Measurements from ENCODE around the gene C2orf76. TPM values are rescaled to one million over a fixed set of nuclear protein-coding genes. Genes with fewer than 3 reads are reported as not detected.

The C2orf76 gene
- total and polyA plus RNA-seq, 2 experiments from 2014 or later: 5.8 to 21.6 TPM

- TF ChIP-seq ETS1 (IDR thresholded peaks at IDR 0.05) (no peak), POLR2AphosphoS5 (IDR thresholded peaks at IDR 0.05; ENCODE audit: low read depth) (no peak), REST (IDR thresholded peaks at IDR 0.05; ENCODE audit: unreplicated experiment) (no peak), EZH2 (IDR thresholded peaks at IDR 0.05; ENCODE audit: low read depth, unreplicated experiment) (no peak)
Measured at GRCh38 chr2:119341684-119342083, 24.9 kb downstream of the C2orf76 start (continued).

- Histone ChIP-seq H3K27ac (ENCODE audit: low read depth) (no peak overlapping the region), H4K20me1 (replicated peaks; ENCODE audit: insufficient read depth) (no peaks in the 10 kb centered on the region), H3K4me1 (ENCODE audit: insufficient read depth) (no peaks in the 10 kb centered on the region), H3K36me3 (ENCODE audit: insufficient read depth) (no peaks in the 10 kb centered on the region), H3K4me3 (no peak overlapping the region), H3K27me3 (ENCODE audit: insufficient read depth) (no peaks in the 10 kb centered on the region), H3K4me2 (no peak overlapping the region), H3F3A (replicated peaks; ENCODE audit: low read depth) (no peaks in the 10 kb centered on the region), H3K79me2 (replicated peaks; ENCODE audit: insufficient read depth) (no peaks in the 10 kb centered on the region), H2AFZ (no peak overlapping the region), H3K9me2 (ENCODE audit: insufficient read depth) (no peaks in the 10 kb centered on the region)
- peaks cover 3% of the 10 kb centered on the region for H3K27me3 Mint-ChIP-seq (ENCODE audit: insufficient read depth, low read depth, poor library complexity)
- H3K27ac Mint-ChIP-seq: no peak overlapping the region
- H3K9me3 Mint-ChIP-seq: no peaks in the 10 kb centered on the region
- no peak overlapping the region for H3K4me3 Mint-ChIP-seq
- DNase-seq (ENCODE audit: low spot score) (no peak), ATAC-seq (no peak)
- no peaks in the 10 kb centered on the region for H3K36me3 Mint-ChIP-seq (ENCODE audit: low read depth)
- H3K4me1 Mint-ChIP-seq: no peaks in the 10 kb centered on the region; the same call in 2 of the 3 replicates
- TF ChIP-seq JUNB (IDR thresholded peaks at IDR 0.05; ENCODE audit: unreplicated experiment): no peak
- TF ChIP-seq ZNF114 (CRISPR knock-in tag; IDR thresholded peaks at IDR 0.05): no peak
- no peak for TF ChIP-seq EZH2 (IDR thresholded peaks at IDR 0.05; ENCODE audit: low read depth, unreplicated experiment)
- no peak for TF ChIP-seq CREB1 (CRISPR knock-in tag; IDR thresholded peaks at IDR 0.05; ENCODE audit: low read depth)
- TF ChIP-seq ZNF331 (CRISPR knock-in tag; IDR thresholded peaks at IDR 0.05; ENCODE audit: low read depth): no peak
- no peak for TF ChIP-seq REST (IDR thresholded peaks at IDR 0.05; ENCODE audit: unreplicated experiment)
- TF ChIP-seq POLR2AphosphoS5 (IDR thresholded peaks at IDR 0.05; ENCODE audit: low read depth): no peak
- no peak for TF ChIP-seq CTCF (conservative IDR thresholded peaks at IDR 0.05; ENCODE audit: low read depth in 2 of 2)
Measured at GRCh38 chr2:119339562-119339923, 27.1 kb downstream of the C2orf76 start.

Measured in GM23338 (cell line).